ENCODE data around the gene QPCTL.
"Not testable (repeated sequence)": the region's sequence is repeated elsewhere in the genome, so short reads cannot be mapped to it uniquely, and the experiment has no call there.

QPCTL gene

DNA sequence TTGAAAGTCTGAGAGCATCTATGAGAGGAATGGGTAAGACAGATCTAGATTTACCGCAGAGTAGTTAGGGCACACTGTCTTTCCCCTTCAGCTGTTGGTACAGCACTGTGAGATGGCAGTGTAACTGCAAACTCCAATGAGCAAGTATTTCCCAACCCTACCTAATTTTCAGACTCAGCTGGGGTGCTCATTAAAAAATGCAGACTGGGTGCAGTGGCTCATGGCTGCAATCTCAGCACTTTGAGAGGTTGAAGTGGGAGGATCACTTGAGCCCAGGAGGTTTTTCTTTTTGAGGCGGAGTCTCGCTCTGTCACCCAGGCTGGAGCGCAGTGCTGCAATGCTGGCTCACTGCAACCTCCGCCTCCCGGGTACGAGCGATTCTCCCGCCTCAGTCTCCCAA, 12.6 kb downstream of the QPCTL start:
- Mint-ChIP-seq H3K27ac (no peak overlapping the region), H3K27me3 (no peaks in the 10 kb centered on the region), H3K36me3 (peaks cover 4% of the 10 kb centered on the region), H3K9me3 (no peaks in the 10 kb centered on the region), H3K4me3 (no peak overlapping the region), H3K4me1 (peaks cover 9% of the 10 kb centered on the region)

DNA sequence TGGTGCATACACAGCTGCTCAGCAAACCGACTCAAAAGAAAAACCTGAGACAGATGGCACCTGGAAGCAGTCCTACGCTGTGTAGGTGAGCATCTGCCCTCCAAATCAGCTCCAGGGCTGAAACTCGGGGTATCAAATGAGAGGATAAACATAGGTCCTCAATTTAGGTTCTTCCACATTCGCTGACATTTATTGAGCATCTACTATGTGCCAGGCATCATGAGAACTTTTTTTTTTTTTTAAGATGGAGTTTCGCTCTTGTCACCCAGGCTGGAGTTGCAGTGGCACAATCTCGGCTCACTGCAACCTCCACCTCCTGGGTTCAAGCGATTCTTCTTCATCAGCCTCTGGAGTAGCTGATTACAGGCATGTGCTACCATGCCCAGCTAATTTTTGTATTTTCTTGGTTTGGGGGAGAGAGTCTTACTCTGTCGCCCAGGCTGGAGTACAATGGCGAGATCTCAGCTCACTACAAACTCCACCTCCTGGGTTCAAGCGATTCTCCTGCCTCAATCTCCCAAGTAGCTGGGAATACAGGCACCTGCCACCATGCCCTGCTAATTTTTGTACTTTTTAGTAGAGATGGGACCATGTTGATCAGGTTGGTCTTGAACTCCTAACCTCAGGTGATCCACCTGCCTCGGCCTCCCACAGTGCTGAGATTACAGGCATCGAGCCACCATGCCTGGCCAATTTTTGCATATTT, 13.4 kb downstream of the QPCTL start:
- no peaks in the 10 kb centered on the region for H3K27me3 Mint-ChIP-seq
- peaks cover 16% of the 10 kb centered on the region for H3K4me1 Mint-ChIP-seq
- H3K27ac Mint-ChIP-seq: no peak overlapping the region
- no peak overlapping the region for H3K4me3 Mint-ChIP-seq
- peaks cover 6% of the 10 kb centered on the region for H3K36me3 Mint-ChIP-seq
- H3K9me3 Mint-ChIP-seq: no peaks in the 10 kb centered on the region

- Mint-ChIP-seq H3K4me3 (no peak overlapping the region), H3K4me1 (peaks cover 33% of the 10 kb centered on the region), H3K27ac (peak overlapping the region; percentile 62), H3K36me3 (peaks cover 4% of the 10 kb centered on the region), H3K27me3 (no peaks in the 10 kb centered on the region), H3K9me3 (no peaks in the 10 kb centered on the region)
These were observed 18.1 kb downstream of the QPCTL start for GRCh38 chr19:45710356-45711130.

- Mint-ChIP-seq H3K4me3 (no peak overlapping the region), H3K27me3 (no peaks in the 10 kb centered on the region), H3K36me3 (peaks cover 4% of the 10 kb centered on the region), H3K4me1 (peaks cover 41% of the 10 kb centered on the region), H3K9me3 (no peaks in the 10 kb centered on the region), H3K27ac (no peak overlapping the region)
These were observed 19.6 kb downstream of the QPCTL start for GRCh38 chr19:45711851-45712698.

DNA sequence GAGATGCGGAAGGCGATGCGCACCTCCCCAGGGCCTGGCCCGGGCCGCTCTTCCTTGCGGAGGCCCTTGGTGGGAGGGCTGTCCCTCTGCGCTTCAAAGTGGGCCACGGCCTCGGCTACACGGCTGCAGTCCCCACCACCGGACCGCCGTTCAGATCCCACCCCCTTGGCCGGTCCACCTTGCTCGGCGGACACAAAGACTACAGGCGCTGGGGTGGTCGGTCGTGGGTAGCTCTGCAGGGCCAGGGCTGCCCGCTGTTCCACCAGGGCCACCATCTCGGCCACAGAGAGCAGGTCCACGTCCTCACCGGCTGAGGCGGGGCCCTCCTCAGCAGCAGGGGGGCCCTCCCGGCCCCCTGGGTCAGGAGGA, 20.2 kb downstream of the QPCTL start:
- no peak overlapping the region for H3K27ac Mint-ChIP-seq
- peaks cover 4% of the 10 kb centered on the region for H3K36me3 Mint-ChIP-seq
- H3K4me3 Mint-ChIP-seq: no peak overlapping the region
- no peaks in the 10 kb centered on the region for H3K27me3 Mint-ChIP-seq
- no peaks in the 10 kb centered on the region for H3K9me3 Mint-ChIP-seq
- peaks cover 47% of the 10 kb centered on the region for H3K4me1 Mint-ChIP-seq

DNA sequence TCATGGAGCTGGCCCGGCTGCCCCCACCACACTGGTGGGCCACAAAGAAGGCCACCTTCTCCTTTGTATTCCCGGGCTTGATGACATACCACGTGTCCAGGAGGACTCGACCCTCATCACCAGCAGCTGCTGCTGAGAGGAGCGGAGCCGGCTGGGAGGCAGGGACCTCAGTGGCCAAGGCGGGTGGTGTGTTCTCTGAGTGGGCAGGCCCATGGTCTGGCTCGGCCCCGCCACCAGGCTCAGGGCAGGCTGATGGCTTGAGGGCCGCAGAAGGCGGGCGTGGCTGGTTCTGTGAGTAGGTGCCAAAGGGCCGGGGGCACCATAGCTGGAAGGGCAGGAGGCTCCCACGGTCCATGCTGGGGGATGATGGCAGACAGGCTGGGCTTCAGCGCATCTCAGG, 20.7 kb downstream of the QPCTL start:
- Mint-ChIP-seq H3K27me3 (no peaks in the 10 kb centered on the region), H3K4me1 (peaks cover 50% of the 10 kb centered on the region), H3K9me3 (no peaks in the 10 kb centered on the region), H3K27ac (no peak overlapping the region), H3K36me3 (peaks cover 4% of the 10 kb centered on the region), H3K4me3 (no peak overlapping the region)

DNA sequence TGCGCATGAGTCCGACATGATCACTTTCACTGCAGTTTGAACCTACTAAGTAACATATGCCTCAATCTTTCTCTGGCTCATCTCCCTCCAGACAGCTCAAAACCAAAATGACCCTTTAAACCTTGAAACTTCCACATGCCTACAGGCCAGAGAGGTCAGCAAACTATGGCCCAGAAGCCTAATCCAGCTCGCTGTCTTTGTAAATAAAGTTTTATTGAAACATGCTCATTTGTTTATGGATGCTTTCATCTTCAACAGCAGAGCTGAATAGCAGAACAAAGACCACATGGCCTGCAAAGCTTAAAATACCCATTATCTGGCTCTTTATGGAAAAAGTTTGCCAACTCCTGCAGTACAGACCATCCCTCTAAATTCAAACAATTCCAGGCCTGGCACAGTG, 22.7 kb downstream of the QPCTL start:
- Mint-ChIP-seq H3K9me3 (no peaks in the 10 kb centered on the region), H3K27me3 (no peaks in the 10 kb centered on the region), H3K36me3 (peaks cover 14% of the 10 kb centered on the region), H3K27ac (peak overlapping the region; percentile 46), H3K4me3 (peak overlapping the region; percentile 96), H3K4me1 (peaks cover 53% of the 10 kb centered on the region)

GRCh38 chr19:45716359-45717130, 24.1 kb downstream of the QPCTL start:
- Mint-ChIP-seq H3K9me3 (no peaks in the 10 kb centered on the region), H3K27ac (peak overlapping the region; percentile 97), H3K36me3 (peaks cover 13% of the 10 kb centered on the region), H3K27me3 (no peaks in the 10 kb centered on the region), H3K4me1 (peaks cover 46% of the 10 kb centered on the region), H3K4me3 (peak overlapping the region; percentile 96)

DNA sequence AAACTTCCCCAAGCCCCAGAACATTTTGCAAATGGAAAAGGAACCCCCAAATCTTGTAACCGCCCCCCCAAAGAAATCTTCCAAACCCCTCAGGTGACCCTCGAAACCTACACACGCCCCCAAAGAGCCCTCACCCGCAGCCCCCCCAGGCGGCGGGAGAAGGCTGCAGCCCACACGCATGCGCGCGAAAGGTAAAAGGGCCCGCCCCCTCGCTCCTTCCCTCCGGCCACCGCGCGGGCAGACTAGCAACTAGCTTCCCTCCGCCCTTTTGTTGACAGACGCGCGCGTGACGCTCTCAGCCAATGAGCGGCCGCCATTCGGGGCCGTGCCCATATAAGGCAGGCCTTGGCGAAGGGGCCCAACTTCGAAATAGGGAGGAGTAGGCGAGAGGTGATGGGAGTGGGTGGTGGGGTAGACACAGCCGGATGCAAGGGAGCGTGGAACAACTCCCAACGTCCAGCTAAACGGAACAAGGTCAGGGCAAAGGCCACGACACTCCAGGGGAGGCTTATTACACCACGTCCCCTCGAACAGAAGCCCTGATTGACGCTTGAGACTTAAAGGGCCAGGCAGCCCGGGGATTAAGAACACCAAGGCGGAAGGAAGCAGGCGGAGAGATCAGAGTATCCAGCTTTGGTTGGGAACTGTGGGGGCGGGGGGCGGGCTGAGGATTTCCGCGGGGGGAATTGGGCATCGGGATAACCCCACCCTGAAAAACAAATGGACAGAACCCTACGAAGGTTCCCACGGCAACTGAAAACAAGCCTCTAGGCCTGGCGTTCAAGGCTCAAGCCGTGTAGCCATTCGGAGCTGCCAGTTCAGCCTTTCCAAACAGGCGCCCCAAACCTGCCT, 24.9 kb downstream of the QPCTL start:
- Mint-ChIP-seq H3K27me3 (no peaks in the 10 kb centered on the region), H3K9me3 (no peaks in the 10 kb centered on the region), H3K4me3 (peak overlapping the region; percentile 96), H3K36me3 (peaks cover 14% of the 10 kb centered on the region), H3K4me1 (peaks cover 46% of the 10 kb centered on the region), H3K27ac (peak overlapping the region; percentile 97)

GRCh38 chr19:45717983-45718650, 25.7 kb downstream of the QPCTL start:
- peaks cover 46% of the 10 kb centered on the region for H3K4me1 Mint-ChIP-seq
- H3K4me3 Mint-ChIP-seq: peak overlapping the region; percentile 96
- H3K9me3 Mint-ChIP-seq: no peaks in the 10 kb centered on the region
- H3K27me3 Mint-ChIP-seq: no peaks in the 10 kb centered on the region
- H3K27ac Mint-ChIP-seq: peak overlapping the region; percentile 88
- peaks cover 14% of the 10 kb centered on the region for H3K36me3 Mint-ChIP-seq

GRCh38 chr19:45720065-45720464, 27.6 kb downstream of the QPCTL start:
- H3K4me3 Mint-ChIP-seq, H3K27me3 Mint-ChIP-seq, H3K9me3 Mint-ChIP-seq, H3K27ac Mint-ChIP-seq: not testable (repeated sequence)
- Mint-ChIP-seq H3K4me1 (peaks cover 42% of the 10 kb centered on the region), H3K36me3 (peaks cover 14% of the 10 kb centered on the region)

DNA sequence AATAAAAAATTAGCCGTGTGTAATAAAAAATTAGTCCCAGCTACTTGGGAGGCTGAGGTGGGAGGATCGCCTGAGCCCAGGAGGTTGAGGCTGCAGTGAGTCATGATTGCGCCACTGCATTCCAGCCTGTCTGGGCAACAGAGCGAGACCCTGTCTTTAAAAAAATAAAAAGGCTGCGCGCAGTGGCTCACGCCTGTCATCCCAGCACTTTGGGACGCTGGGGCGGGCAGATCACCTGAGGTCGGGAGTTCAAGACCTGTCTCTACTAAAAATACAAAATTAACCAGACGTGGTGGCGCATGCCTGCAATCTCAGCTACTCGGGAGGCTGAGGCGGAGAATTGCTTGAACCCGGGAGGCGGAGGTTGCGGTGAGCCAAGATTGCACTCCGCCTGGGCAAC, 36.2 kb downstream of the QPCTL start:
- H3K4me1 Mint-ChIP-seq: peaks cover 38% of the 10 kb centered on the region
- not testable (repeated sequence) for H3K36me3 Mint-ChIP-seq, H3K4me3 Mint-ChIP-seq, H3K27ac Mint-ChIP-seq, H3K27me3 Mint-ChIP-seq, H3K9me3 Mint-ChIP-seq

DNA sequence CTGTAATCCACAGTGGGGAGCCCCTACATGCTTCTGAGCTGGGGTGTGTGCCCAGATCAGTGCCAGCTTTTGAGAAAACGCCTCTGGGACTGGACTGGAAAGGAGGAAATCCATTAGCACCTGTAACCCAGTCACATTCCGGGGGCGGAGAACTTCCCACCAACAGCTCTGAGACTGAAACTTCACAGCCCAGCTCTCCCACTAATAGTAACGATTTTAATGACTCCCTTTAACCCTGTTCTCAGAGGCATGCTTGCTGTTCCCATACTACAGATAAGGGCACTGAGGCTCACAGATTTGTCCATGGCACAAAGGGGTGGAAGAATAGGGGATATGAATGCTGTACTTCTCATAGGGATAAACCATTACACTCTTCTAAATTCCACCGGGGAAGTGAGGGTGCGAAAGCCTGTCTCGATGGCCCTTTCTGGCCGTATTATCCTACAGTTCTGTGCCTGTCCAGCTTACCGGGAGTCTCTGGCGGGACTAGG, 37.4 kb downstream of the QPCTL start:
- H3K27me3 Mint-ChIP-seq: no peaks in the 10 kb centered on the region
- peak overlapping the region; percentile 94 for H3K4me3 Mint-ChIP-seq
- H3K4me1 Mint-ChIP-seq: peaks cover 33% of the 10 kb centered on the region
- no peaks in the 10 kb centered on the region for H3K9me3 Mint-ChIP-seq
- H3K27ac Mint-ChIP-seq: peak overlapping the region; percentile 85
- H3K36me3 Mint-ChIP-seq: no peaks in the 10 kb centered on the region
